HG02840 (cell line): ENCODE data around the gene SLC29A3.
"Not testable (repeated sequence)": the region's sequence is repeated elsewhere in the genome, so short reads cannot be mapped to it uniquely, and the experiment has no call there.

ENCODE experiments used
- ATAC-seq: cut with Tn5 transposase; IDR thresholded peaks from one replicate; pipeline ENCODE4 v1.9.1; 2021; ENCODE audit warnings: mild to moderate bottlenecking, moderate library complexity, moderate number of reproducible peaks; ENCODE audit not compliant: unreplicated experiment, low FRiP score

The SLC29A3 gene

DNA sequence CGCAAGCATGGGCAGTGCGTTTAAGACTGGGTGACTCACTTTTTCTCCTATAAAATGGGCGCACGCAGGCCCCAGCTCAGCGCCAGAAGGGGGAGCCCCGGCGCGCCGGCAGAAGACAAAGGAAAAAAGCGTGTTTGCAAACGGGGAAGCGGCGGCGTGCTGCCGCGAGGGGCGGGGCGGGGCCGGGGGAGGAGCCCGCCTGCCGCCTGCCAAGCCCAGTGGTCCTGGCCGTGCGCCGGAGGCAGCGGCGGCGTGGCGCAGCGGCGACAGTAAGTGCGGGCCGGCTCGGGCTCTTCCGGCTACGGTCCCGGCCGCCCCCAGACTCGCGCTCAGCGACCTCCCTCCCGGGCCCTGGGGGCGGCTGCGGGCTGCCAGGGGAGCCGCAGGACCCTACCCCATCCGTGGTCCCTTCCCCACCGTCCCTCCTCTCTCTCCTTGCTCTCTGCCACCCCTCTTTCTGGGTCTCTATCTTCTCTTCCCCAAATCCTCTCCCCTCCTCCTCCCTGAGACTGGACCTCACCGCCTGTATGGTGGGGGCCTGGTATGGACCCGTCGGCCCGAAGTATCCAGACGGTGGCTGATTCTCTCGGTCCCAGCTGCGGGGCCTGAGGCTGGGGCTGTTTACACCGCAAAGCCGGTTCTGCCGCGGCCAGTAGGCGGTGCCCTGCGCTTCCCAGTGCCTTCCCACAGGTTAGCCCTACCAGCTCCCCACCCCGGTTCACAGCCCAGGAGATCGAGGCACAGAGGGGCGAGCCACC lies at the start of gene SLC29A3:
Gene SLC29A3, plus strand, starts transcription at position 218 of the 758 bp plus-strand sequence. Its CDS starts 51 bp downstream, at position 269.
- ATAC-seq = peak; percentile 55

DNA sequence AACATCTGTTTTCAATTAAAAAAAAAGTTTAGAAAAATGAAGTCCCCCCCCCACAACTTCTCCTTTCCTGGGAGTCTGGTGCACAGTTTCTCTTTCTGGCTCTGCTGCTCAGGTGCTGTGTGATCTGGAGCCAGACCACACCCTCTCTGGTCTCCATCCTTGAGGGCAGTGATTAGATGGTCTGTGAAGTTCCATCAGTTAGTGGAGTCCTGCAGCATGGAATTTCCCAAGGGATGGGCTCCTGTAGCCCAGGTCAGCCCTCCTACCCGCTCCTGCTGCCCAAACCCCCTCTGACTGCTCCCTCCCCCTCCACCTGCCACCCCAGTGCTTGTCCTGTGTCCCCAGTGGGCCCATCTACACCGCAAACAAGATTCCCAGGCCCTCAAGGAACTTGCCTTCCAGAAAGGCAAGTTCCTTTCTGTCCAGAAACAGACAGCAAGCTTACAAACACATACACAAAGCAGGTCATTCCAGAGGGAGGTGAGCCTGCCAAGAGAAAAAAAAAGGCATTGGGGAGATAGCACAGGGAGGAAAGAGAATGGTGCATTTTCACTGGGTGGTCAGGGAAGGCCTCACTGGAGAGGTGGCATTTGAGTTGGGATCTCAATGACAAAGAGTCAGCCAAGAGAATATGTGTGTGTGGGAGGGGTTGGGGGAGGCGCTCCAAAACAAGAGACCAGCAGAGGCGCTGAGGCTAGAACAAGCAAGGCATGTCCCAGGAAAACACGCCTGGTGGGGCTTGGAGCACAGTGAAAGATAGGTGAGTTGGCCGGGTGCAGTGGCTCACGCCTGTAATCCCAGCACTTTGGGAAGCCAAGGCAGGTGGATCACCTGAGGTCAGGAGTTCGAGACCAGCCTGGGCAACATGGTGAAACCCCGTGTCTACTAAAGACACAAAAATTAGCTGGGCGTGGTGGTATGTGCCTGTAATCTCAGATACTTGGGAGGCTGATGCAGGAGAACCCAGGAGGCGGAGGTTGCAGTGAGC lies 49.5 kb upstream of the SLC29A3 start:
- ATAC-seq = no peak

DNA sequence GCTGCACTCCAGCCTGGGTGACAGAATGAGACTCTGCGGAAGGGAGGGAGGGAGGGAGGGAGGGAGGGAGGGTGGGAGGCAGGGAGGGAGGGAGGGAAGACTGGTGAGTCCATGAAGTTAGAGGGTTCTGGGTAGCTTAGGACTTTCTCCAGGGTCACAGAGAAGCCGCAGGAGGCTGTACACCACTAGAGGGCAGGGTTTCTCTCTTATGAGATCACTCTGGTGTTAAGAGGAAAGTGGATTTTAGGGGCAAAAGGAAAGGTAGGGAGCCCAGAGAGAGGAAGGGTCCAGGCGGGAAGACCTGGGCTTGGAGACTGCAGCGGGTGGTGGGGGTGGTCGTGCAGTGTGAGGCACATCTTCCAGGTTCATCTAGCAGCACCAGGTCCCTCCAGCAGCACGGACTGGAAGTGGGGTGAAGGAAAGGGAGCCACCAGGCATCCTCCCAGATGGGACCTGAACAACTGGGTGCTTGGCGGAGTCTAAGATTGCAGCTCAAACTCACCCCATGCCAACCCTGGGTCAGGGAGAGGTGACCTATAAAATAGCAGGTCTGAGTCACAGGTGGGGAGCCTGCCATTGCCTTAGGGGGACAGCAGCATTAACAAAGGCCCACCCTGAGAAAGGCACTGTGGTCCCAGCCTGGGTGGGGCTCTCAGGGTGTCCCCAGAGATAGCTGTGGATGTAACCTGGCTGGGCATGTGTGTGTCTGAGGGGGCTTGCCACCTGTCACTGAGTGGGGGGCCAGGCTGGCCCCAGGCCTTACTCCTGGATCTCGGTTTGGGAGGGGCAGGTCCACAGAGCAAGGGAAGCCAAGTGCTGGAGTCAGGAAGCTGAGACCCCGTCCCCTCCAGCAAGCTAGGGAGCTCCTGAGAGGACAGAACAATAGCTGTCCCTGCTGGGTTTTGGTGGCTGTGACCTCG lies 48.5 kb upstream of the SLC29A3 start:
- no peak for ATAC-seq

DNA sequence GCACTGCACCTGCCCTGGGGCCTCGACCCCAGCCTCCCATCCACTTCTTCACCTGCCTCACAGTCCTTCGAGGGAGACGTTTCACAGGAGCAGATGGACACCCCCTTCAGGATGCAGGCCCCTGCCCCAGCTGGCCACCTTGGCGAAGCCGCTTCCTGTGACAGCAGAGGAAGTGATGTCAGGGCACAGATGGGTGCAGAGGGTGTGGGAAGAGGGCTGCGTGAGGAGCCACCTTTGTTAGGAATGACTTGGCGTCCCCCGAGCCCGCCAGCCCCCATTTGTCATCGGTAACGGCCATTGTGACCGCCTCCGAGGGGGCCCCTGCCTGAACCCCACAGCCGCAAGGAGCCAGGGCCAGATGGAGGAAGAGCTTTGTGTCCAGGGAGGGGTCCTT lies 47.4 kb upstream of the SLC29A3 start:
- ATAC-seq = no peak

DNA sequence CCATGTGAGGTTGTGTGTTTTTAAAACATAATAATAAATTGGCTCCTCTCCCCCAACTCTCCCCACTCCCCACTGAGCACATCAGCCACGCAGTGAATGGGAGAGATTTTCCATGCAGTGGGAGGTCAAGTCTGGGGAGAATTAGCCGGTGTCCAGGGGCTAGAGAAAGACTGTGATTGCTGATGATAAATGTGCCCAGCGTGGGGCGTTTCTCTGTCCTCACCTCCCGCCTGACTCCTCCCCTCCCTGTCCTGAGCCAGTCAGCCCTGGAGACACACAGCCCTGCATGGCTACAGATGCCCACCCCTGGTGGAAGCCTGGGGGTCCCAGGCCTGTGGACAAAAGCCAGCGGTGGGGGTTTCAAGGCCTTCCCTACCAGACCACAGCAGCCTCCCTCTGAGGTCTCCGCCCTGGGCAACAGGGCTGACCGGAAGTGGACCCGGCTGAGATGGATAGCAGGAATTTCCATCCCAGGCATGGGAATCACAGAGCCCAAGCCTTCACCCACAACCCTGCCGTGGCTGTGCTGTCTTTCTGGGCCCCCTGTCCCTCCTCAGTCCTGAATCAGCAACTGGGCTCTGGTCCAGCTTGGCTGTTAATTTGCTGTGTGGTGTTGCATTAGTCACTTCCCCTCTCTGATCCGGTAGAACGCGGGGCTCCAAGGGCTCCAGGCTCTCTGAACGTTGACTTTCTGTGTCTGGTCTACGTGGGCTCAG lies 46.8 kb upstream of the SLC29A3 start:
- no peak for ATAC-seq

DNA sequence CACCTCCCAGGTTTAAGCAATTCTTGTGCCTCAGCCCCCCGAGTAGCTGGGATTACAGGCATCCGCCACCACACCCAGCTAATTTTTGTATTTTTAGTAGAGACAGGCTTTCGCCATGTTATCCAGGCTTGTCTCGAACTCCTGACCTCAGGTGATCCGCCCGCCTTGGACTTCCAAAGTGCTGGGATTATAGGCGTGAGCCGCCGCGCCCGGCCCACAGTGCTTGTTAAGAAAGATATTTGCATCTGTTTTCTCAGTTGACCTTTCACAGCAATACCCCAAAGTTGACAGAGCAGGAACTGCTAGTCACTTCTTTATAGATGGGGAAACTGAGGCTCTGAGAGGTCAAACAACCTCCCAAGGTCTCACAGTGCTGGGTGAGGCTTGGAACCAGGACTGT lies 46.1 kb upstream of the SLC29A3 start:
- ATAC-seq = not testable (repeated sequence)

DNA sequence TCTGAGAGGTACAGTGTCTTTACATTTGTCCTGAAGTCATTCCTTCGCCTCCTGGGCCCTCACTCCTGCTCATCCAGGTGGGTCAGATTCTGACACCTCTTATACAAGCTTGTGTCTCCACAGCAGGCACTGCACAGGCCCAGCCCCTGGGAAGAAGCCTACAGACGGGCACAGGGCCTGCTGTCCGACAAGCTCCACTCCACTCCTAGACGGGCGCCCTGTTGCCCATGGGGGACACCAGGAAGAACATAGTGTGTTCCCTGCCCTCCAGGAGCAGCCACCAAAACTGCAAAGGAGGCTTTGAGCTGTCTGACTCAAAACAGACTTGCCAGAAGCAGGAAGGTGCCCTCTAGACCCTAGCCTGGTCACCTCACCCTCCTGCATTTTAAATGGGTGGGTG lies 45.6 kb upstream of the SLC29A3 start:
- no peak for ATAC-seq

DNA sequence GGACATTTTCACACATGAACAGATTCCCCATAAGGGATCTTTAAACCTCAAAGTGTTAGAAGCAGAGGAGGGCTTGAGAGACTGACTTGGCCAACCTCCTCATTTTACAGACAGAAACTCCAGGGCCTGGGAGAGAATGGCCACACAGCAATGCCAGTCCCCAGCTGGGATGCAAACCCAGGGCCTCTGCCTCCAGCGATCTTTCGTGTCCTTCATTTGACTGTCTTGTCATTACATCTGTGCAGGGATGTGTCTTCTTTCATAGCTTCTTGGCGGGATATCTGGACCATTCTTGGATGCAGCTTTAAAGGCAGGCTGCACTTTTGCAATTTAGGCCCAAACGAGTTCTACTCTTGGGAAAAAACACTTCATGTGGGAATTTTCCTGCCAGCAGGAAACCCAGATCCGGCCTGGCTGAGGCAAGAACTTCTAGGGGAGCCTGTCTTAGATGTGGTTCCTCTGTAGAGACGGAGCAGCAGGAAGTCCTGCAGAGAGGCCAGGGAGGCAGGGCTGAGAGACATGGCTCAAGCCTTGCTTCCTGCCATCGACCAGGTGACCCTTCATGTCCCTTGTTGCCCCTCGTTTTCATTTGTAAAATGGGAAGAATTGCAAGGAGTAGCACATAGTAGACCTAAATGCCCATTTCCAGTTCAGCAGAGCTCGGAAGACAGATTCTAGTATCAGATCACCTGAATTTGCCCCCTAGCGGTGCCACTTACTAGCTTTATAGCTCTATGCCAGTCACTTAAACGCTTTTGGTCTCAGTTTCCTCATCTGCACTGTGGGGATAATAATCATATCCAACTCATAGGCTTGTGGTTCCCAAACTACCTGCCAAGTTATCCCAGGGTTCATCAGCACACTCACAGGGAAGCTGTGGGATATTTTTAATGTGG lies 43.9 kb upstream of the SLC29A3 start:
- no peak for ATAC-seq

DNA sequence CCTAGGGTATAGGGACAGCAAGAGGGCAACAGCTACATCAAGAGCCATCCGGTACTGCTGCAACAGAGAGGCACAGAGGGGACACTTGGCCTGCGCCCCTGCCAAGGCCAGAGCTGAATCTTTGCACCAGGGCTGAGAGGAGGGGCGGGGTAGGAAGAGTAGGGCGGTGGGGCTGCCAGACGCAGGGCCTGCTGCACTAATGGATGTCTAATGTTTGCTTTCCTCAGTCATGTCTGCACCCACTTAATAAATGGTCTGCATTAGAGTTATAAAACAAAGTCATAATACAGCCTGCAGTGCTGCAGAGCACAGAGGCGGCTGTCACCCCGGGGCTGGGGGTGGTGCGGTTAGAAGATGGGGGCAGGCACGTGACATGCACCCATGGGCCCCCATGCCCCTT lies 42.2 kb upstream of the SLC29A3 start:
- ATAC-seq = no peak

DNA sequence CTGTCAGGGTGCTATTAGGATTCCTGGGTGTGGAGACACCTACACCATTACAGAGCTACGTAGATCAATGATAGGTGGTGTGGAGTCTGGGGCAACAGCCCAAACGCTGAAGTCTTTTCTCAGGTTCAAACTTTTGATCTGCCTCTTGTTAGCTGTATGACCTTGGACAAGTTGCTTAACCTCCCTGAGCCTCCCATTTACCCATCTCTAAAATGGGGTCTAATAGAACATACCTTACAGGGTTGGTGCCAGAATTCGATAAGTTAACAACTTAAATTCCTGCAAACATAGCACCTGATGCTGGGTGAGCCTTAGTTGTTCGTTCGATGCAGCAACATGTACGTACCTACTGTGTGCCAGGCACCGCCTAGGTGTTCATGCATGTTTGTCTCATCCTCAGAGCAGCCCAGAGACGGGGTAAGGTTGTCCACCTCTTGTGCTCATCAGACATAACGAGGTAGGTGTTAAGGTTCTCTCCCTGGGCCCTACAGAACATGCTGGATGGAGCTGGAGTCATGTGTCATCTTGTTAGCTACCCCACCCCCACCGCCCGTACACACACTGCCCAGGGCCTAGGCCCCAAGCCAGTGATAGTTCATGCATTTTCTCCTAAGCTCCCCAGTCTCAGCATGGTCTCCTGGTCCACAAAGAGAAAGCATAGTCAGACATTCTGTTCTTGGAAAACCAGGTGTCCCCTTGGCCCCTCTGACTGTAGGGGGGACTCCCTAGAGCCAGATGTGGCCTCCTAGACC lies 41.0 kb upstream of the SLC29A3 start:
- ATAC-seq = no peak

DNA sequence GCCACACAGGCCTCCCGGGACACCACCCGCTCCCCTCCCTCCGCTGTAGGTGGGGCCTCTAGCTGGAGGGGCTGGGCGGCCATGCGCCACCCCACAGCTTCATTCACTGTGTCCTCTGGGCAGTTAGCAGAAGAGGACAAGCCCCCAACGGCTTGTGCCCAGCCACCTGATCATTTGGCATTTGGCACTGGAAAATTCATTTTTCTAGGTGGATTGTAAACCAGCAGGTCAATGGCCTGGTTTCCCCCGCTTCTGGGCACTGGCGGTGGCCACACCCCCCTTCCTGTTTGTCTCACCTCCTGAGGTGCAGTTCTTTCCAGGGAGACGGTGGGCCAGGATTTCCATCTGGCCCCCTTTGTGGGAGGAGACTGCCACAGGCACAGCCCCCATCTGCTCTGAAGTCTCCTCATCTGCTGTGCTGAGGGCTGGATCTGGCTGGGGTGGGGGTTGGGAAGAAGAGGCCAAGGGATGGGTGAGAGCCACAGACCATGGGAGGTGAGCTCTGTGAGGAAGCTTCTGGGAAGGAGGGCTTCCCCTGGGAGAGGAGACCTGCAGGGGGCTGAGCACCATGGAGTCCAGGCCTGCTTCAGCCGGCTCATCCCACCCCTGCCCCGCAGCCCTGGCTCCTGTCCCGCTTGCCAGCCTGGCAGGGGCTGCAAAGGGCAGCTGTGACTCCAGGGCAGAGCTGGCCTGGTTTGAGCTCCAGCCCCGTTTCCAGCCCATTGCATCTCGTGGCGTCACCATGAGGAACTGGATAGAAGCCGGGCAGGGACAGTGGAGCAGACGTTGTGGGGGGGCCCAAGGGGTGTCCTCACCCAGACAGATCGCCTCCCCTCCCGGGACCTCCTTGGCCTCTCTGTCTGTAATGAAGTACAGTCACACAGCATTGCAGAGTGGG lies 40.1 kb upstream of the SLC29A3 start:
- no peak for ATAC-seq

DNA sequence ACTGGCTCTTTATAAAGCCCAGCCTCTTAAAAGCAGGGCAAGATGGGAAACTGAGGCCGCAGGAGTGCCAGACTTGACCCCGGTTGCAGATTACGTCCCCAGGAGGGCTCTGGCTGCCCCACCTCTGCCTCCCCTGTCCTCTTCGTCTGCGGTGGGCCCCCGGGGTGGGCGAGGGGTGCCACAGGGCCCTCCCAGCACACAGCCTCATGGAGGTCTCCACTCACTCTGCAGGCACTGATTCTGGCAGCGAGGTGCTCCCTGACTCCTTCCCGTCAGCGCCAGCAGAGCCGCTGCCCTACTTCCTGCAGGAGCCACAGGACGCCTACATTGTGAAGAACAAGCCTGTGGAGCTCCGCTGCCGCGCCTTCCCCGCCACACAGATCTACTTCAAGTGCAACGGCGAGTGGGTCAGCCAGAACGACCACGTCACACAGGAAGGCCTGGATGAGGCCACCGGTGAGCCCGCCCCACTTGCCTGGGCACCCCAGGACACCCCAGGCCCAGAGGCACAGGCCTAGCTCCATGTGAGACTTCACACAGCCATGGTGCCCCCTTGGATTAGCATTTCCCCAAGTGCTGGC lies 39.4 kb upstream of the SLC29A3 start:
- no peak for ATAC-seq

DNA sequence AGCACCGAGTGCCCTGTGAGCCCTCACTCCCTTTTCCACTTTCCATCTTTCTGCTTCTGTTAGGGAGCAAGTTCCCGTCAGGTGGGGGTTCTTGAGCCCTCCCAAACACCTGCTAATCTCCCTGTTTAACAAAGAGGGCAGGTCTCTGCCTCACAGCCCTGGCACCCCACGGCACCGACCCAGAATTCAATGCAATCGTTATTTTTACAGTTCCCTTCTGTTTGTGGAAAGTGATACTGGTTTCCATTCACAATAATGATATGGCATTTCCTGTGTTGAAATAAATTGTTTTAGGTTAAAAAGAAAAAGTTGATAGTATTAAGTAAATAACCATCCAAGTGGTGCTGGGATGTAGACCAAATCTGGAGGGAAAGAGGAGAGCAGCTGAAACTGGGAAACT lies 38.8 kb upstream of the SLC29A3 start:
- no peak for ATAC-seq

DNA sequence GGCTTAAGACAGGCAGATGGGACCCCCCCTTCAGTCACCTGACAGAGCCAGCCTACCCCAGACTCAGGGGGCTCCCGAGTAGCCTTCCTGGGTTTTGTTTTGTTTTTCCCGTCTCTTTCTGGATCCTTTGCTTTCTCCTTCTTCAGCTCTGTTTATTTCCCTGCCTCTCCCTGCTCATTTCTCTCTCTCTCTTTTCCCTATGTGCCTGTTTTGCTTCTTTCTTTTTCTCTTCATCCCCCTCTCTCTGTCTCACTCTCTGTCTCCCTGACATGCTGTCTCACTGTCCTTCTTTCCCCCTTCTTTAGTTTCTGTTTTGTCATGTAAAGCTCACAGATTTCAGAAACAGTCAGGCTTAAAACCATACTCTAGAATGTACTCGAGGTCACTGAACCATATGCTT lies 38.2 kb upstream of the SLC29A3 start:
- ATAC-seq = no peak

DNA sequence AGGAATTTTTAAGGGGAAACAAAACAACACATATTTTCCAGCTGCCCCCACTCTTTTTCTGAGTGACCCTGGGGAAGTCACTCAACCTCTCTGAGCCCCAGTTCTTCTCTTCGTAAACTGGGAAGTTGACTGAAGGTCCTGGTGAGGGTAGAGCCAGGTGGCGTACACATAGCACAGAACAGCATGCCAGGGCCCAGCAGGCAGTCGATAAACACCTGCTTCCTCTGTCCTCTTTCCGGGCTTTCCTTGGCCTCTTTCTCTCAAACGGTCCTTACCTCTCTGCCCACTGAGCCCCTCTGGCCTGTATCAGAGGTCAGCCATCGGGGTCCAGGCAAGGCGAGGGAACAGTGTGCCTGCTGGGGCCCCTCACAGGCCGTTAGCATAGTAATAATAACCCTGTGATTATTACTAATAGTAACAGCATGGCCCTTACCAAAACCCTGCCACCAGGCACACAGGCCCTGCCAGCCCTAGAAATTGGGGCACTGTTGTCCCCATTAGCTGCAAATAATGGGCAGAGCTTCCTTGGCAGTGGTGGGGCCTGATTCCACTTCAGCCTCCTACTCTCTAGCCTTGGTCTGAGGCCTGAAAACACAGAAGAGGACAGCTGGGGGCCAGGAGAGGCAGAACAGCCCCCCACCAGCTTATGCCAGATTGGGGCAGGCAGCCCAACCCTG lies 37.3 kb upstream of the SLC29A3 start:
- no peak for ATAC-seq

DNA sequence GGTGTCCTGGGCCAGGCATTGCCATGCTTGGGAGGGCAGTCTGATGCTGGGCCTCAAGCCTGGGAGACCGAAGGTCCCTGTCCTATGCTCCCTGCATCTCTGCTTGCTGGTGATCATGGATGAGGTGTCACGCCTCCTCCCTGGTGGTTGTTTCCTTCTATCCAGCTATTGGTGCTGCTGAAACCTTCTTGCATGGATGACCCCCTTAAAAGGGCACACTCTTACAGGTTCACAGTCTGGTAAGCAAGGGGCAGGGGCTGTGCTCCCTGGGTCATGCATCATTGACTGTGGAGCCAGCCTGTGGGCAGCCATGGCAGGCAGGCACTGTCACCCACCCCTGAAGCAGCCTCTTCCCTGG lies 36.8 kb upstream of the SLC29A3 start:
- no peak for ATAC-seq
